Superior temporal gyrus (tissue), 1 donor: ENCODE measurements around the gene CSTF2T.
A peak's percentile ranks its signal among the peaks of the same experiment; 100 is the strongest.

ENCODE experiments used
- DNase-seq: peaks from one replicate; pipeline ENCODE4 v3.0.0-alpha.2; 2016; ENCODE audit errors: extremely low spot score

CSTF2T gene, protein sequence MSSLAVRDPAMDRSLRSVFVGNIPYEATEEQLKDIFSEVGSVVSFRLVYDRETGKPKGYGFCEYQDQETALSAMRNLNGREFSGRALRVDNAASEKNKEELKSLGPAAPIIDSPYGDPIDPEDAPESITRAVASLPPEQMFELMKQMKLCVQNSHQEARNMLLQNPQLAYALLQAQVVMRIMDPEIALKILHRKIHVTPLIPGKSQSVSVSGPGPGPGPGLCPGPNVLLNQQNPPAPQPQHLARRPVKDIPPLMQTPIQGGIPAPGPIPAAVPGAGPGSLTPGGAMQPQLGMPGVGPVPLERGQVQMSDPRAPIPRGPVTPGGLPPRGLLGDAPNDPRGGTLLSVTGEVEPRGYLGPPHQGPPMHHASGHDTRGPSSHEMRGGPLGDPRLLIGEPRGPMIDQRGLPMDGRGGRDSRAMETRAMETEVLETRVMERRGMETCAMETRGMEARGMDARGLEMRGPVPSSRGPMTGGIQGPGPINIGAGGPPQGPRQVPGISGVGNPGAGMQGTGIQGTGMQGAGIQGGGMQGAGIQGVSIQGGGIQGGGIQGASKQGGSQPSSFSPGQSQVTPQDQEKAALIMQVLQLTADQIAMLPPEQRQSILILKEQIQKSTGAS

DNA sequence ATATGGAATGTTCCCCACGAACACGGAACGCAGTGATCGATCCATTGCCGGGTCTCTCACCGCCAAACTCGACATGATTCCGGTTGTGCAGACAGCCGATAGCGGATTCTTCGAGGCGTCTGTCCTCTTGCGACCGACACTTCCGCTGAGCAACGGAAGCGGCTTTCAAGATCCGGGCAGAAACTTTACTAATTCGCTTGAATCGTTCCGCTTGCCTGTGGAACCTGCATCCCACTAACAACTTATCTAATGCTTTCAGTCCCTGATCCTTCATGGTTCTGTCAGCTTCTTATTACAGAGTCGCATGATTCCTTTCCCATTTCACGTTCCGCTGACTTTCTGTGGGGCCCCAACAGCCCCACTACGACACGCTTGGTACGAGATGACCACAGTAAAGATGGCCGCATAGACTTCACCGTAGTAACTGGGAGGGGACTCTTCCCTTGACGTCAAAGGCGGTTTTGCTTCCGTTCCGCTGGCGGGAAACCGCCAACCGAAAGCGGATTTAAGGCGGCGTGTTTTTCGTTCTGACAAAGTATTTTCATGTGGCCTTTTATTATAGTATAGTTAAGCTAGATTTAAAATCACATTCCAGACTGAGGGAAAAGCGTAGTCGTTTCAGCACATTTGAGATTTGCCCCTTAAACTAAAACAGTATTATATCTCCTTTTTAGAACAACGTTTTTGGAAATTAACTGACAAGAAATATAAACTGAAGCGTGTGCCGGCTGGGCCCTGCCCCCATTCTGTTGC lies at the start of gene CSTF2T:
Gene CSTF2T (minus strand): TSS at position 121 of the 753 bp plus-strand sequence. CDS start 46 bp downstream, at position 75.
- peak; percentile 99 for DNase-seq

DNA sequence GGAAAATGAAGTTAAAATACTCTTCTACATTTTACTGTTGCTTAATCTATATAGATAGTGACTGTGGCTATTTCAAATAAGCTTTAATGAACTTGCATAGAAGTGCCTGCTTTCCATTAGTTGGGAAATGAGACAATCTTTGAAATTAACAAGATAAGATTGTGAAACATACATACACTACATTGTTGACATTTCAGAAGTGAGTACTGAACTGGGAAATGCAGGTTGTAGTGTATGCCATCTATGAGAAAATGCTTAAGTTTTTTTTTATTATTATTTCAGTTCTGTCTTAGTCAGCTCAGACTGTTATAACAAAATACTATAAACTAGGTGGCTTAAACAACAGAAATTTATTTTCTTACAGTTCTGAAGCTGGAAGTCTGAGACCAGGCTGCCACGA lies 49.6 kb upstream of the CSTF2T start:
- no peak for DNase-seq

DNA sequence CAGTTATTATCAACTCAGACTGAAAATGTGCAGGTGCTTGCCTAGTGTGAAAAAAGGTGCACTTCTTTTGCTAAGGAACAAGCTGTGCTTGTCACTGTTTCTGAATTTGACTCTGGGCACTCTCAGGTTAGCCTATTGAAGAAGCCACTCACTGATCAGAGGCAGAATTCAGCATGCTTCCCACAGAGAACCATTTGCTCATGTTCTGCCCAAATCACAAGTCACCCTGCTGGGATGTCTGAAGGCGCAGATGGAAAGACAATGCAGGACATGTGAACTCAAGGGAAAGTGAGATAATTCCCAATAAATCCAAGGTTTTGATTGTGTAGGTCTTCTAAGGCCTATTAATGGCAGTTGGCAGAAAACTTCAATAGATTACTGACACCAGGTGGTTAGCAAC lies 47.8 kb upstream of the CSTF2T start:
- no peak for DNase-seq

DNA sequence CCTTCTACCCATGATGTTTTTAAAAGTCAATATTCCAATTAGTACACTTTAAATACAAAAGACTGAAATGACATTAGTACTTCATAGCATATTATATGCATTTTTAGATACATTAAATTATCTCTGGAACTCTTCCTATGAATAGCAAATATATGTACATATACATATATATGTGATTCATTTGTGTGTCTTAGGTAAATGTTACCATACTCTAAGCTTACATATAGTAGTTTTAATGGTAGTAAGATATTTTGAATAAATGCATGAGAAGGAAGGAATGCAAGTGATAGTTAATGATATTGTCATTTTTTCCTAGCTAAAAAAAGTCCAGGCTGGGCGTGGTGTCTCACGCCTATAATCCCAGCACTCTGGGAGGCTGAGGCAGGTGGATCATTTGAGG lies 46.0 kb upstream of the CSTF2T start:
- no peak for DNase-seq

DNA sequence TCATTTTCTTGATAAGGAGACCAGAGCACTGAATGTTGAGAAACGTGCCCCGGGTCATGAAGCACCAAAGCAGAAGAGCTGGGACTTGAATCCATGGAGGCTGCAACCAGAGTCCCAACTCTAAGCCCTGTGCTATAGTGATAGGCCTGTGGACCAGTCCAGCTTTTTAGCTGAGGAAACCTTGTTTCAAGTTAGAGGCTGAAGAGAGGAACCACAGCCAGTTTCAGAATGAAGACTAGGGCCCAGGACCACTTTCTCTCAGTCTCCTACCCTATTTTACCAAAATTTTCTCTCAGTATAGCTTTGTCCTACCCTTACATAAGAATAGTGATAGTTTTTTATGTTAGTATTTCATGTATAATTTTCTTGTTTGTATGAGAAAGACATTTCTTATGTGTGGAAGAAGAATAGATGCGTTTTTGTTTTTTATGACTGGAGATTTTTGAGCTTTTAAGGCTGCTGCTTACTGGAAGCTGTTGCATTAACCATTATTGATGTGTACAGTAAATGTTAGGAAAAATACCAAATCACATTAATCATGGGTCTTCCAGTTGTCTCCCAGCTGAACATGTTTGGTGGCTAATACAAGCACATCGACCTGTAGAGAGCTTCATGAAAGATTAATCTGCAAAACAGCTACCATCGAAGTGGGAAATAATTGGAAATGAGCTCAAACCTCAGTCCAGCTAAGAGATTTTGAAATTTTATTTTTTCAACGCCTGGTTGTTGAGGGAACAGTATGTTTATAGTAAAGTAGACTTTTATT lies 45.0 kb upstream of the CSTF2T start:
- DNase-seq, result no peak

DNA sequence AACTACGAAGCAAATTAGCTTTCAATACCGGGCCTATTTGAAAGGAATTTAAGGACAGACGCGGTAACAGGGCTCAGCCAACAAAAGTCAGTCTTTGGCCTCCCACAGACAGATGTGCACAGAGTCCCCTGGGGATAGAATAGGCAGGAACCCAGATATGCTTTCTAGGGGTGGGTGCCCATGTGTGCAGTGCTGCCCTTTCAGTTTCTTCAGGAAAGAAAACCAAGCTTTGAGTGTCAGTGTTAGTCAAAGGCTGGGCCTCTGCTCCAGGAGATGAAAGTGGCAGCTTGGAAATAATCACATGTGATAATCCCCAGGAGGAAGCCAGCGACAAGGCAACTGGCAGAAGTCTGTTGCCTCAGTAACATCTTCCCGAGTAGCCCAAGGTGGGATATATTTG lies 43.8 kb upstream of the CSTF2T start:
- DNase-seq, result no peak

DNA sequence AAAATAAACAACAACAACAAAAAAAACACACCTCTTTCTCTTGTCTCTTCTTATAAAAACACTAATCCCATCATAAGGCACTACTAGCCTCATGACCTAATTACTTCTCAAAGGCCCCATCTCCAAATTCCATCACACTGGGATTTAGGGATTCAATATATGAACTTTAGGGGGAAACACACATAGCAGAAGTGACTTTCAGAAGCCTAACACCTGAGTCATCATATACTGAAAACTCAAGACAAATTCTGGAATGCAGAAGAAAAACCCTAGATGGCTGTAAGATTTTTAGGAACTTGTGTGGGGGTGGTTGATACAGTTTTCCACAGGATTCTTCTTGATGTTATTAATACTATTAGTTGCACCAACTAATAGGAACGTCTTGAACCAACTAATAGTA lies 33.7 kb upstream of the CSTF2T start:
- DNase-seq, result no peak

DNA sequence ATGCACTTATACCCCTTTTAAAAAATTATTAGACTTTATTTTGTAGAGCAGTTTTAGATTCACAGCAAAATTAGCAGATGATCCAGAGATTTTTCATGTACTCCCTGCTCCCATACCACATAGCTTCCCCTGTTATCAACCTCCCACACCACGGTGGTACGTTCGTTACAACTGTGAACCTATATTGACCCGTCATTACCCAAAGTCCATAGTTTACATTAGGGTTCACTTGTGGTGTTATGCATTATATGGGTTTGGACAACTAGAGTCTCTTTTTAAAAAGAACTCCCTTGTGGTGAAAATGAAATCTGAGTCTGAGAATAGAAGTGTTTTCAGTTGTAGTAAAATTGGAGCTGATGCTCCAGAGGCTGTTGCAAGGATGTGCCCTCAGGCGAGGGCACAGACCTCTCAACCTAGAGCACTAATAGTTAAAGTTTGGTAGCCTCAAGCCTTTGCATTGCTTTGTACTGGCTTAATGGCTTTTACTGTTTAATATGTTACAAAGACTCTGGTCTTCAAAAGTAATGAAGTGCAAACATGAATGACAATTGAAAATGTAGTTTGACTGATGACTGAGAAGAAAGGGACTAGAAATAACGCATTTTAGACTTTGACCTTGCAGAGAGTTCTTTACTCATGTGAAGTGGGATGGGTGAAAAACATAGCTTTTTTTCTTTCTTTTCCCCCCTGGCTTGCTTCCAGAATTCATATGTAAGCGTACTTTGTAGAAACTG lies 30.6 kb upstream of the CSTF2T start:
- no peak for DNase-seq

DNA sequence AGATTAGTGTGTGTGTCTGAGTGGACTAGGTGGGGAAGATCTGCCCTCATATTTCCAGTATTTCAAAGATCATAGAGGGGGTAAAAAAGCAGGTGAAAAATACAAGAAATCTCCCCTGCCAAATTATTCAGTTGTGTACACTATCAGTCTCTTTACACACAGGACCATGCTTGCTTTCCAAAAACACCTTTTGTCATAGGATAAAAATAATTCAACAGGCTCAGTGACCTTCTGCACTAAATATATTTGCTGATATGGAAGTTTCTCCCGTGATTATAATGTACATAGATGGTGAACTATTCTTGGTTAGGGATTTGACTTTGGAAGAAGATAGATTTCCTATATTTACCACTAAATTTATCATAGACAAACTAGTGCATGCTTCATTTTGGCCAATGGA lies 24.6 kb upstream of the CSTF2T start:
- DNase-seq, result no peak

DNA sequence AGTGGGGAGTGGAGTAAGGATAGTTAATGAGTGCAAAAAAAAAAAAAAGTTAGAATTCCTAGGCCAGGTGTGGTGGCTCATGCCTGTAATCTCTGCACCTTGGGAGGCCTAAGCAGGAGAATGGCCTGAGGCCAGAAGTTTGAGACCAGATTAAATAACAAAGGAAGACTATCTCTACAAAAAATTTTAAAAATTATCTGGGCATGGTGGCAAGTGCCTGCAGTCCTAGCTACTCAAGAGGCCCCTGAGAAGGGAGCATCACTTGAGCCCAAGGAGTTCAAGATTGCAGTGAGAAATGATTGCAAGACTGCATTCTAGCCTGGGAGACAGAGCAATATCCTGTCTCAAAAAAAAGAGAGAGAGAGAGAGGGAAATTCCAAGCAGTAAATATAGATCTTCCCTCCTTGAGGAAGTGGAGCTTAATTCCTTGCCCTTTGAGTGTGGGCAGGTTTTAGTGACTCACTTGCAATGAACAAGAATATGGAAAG lies 19.5 kb upstream of the CSTF2T start:
- DNase-seq, result no peak

DNA sequence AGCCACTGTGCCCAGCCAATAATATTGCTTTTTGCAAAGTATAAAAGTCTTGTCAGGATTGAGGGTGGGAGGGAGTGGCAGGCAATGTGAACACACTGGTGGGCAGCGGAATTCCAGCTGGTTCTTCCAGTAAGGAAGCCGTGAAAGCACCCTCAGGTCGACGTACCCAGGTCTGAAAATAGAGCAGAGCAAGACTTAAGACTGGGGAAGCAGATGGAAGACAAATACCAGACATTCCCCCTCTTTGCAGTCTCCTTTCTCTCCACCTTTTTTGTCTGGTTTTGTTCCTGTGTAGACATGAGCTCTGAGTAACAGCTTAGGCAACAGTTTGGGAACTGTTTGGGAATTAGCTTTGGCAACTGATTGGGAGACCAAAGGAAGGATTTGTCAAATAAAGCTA lies 17.6 kb upstream of the CSTF2T start:
- DNase-seq, result no peak

DNA sequence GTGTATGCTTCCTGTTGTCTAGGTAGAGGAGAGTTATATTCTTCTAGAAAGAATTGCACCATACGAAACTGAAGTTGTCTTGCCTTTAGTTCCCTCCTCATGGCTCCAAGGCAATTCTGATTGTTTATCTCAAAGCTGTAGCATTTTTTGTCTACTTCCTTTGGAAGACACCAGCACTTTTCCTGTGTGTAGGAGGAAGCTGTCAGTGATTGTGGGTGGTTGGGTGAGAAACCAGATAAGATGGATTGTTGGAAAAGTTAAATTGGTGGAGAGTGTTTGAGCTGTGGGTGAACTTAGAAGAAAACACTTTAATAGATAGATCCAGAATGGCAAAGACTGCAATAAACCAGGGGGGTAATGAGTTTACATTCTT lies 12.1 kb upstream of the CSTF2T start:
- no peak for DNase-seq

DNA sequence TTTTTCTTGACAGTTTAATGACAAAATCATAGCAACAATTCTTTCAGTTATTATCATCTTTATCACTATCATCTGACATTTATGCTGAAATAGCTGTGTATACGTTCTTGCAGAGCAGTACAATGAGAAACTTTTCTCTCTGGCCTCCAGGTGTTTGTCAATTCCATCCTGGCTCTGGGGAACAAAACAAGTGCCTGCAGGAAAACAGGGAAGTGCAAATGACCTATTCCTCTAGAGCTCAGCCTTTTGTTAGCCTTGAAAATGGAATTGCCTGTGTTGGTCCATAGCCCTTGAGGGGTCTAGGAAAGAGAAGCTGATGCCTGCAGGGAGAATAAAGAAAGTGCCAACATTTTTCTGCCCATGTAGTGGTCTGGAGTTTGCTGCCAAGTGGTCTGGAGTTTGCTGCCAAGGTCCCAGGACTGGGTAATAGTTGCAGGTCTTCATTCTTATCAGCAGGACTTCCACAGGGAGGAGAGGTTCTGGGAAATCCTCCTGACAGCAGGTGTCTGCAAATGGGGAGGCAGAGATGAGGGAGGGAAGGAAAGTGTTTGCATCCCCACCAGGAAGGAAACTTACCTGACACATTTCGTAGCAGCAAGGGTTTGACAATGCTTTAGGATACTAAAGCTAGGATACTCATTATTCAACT lies 10.1 kb upstream of the CSTF2T start:
- no peak for DNase-seq

DNA sequence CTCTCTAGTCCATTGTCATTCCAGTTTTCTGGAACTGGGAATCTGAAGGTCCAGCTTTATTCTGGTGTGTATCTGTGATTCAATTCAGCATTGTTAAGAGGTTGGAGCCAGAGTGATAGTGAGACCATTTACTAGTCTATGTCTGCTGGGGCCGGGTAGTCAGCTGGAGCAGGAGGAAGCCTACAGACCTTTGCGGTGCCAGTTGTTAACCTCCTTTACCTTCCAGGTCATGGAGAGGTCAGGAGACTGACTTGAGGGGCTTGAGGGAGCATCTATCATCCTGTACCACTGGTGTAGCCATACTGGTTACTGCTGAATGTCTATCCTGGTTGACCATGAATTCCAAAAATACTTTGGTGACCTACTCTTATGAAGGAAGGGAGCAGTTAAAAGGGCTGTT lies 9.2 kb upstream of the CSTF2T start:
- no peak for DNase-seq

DNA sequence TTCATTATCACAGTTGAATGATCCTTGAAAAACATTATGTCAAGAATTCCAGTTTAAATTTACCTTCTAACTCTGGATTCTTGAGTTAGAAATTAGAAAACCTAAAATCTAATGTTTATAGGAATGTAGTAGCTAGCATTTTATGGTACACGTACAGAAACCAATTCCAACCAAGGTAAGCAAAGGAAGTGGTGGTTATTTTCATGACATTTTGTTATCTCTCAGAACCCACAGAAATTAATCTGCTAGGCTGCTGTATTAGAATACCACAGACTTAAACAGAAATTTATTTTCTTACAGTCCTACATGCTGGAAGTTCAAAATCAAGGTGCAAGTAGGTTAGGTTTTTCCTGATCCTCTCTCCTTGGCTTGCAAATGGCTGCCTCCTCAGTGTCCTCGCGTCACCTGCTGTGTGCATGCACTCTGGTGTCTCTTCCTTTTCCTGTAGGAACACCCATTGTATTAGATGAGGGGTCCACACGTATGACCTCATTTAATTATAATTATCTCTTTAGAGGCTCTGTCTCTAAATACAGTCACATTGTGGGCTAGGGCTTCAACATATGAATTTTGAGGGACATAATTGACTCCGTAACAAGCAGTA lies 8.5 kb upstream of the CSTF2T start:
- no peak for DNase-seq

DNA sequence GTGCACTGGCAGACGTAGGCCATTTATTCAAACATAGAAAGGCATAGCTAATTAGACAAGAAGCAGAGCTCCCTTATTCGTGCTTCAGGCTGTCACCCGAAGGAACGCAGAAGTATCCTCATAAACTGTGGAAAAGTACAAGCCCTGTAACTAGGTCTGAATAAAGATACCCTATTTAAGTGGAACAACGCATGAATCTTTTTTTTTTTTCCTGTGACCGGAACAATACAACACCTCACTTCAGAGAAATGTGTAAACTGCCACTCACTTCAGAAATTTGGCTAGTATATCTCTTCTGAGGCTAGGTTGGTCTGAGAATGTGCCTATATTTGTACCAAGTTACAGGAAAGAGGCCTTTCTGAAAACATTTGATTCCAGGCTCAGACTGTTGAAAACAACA lies 8.0 kb upstream of the CSTF2T start:
- no peak for DNase-seq

DNA sequence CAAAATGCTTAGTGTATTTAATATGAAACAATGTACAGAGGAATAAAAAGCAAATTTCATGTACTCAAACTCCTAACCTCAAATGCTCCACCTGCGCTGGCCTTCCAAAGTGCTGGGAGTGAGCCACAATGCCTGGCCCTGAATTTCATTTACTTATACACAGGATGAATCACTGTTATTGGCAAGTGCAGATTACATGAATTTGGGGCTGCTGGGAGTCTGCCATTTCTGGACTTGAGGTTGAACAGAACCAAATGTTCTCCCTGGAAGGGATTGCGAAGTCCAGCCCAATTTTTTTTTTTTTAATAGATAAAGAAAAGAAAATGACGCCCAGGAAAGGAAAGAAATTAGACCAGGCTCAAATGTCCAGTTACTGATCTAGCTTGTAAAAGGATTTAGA lies 6.8 kb upstream of the CSTF2T start:
- peak; percentile 19 for DNase-seq

DNA sequence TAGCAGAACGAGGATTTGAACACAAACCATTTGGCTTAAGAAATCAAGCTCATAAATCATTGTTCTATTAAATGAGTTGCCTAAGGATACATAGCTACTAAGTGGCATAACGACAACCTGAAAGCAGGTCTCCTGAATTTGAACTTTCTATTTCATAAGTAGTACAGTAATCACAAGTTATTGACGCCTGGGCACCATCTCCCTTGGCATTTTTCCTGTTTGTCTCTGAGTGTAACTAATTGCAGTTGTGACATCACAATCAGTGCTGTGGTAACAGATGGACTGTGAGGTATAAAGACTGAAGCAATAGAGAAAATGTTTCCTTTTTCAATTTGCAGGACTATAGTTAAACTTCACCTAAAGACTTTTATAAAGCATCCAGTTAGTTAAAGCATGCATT lies 6.4 kb upstream of the CSTF2T start:
- no peak for DNase-seq

DNA sequence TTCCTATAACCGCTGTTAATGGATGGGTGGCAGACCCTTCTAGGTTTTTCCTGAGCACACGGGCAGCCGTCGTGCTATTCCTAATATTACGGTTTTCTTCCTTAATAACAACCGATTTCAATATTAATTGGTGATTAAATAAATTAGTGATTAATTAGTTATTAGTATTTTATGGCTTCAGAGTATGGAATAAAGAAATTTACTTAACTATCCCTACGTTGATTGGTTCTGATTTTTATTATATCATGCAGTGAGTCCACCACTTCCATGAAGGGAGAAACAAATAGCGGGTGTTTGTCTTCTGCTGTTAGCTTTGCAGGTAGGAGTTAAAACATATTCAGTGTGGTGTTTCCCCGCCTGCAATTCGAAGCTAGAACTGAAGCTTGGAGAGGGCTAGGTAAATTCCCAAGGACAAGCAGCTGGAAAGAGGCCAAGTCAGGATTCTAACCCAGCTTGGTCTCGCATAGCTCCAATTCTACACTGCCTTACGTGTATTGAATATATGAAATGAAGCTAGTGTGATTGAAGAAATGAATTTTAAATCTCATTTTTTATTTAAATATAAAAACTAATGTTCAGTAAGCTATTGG lies 928 bp upstream of the CSTF2T start:
- DNase-seq, result peak; percentile 18

DNA sequence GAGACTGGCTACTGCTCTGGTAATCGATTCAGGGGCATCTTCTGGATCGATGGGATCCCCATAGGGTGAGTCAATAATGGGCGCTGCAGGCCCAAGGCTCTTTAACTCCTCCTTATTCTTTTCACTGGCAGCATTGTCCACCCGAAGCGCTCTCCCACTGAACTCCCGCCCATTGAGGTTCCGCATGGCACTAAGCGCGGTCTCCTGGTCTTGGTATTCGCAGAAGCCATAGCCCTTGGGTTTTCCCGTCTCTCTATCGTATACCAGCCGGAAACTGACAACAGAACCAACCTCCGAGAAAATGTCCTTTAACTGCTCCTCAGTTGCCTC lies 285 bp downstream of the CSTF2T start:
- DNase-seq, result no peak
